GM21717 (cell line): Measurements from ENCODE around the gene UNC5A.

Experiments
- ATAC-seq: cut with Tn5 transposase; IDR thresholded peaks from one replicate; pipeline ENCODE4 v1.9.1; 2021; ENCODE audit warnings: mild to moderate bottlenecking, moderate library complexity; ENCODE audit not compliant: unreplicated experiment

Gene UNC5A

DNA sequence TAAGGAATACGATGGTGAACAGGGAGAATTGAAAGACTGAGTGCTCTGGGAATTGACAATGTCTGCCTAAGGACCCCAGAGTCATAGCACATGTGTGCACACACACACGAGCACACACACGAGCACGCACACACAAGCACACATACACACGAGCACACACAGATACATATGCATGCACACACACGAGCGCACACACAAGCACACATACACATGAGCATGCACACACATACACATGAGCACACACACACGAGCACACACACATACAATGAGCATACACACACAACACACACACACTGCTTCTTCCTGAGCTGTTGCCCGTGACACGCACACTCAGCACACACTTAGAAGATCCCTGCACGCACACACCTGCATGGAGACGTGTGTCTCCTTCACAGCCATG lies 10.9 kb upstream of the UNC5A start:
- ATAC-seq = no peak

DNA sequence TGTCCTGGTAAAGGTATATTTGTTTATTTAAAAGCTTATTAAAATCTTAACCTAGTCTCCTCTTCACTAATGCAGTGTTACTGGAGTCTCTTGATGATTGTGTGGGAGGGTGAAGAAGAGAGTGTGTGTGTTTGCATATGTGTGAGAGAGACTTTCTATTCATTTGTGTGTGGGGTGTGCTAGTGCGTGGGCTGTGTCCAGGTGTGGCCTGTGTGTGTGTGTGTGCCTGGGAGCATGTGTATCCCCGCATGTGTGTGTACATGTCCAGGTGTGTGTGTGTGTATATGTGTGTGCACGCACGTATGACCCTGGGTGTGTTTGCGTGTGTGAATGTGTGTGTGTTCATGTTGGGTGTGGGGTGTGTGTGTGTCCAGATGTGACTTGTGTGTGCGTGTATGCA lies 10.3 kb upstream of the UNC5A start:
- ATAC-seq = no peak

GRCh38 chr5:176802116-176802784 lies 8.1 kb upstream of the UNC5A start:
- ATAC-seq = no peak

DNA sequence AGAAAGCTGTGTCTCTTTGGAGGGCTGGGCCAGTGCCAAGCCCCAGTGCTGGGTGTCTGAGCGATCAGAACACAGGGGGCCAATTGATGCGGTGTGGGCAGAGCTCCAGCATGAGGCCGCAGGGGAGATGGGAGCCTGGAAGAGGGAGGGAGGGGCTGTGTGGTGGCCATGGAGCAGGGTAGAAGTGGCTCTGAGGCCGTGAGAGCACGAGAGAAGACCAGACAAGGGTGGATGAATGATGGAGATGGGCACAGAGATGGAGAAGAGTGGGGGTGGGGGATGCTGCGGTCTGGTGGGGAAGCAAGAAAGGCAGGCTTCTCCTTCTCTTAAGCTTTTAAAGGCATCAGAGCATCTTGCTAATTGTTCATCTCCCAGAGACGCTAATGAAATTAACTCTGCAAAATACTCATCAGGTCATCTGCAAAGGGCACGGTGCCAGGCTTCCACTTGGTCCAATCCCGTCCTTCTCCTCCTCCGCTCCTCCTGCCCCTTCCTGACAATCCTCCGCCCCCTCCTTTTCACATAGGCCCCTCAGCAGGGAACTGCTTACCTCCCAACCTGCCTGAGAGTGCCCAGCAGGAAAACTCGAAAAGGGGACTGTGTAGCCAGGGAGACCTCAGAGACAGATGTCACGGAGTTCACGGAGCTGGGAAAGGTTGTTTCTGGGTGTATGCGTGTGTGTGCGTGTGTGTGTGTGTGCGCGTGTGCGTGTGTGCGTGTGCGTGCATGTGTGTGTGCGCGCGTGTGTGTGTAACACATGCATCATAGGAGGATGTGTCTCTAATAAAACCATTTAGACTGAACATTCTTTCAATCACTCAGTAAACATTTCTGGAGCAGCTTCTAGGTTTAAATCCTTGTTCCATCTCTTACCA lies 7.1 kb upstream of the UNC5A start:
- no peak for ATAC-seq

- no peak for ATAC-seq
Observed at GRCh38 chr5:176803943-176804498, 6.3 kb upstream of the UNC5A start.

DNA sequence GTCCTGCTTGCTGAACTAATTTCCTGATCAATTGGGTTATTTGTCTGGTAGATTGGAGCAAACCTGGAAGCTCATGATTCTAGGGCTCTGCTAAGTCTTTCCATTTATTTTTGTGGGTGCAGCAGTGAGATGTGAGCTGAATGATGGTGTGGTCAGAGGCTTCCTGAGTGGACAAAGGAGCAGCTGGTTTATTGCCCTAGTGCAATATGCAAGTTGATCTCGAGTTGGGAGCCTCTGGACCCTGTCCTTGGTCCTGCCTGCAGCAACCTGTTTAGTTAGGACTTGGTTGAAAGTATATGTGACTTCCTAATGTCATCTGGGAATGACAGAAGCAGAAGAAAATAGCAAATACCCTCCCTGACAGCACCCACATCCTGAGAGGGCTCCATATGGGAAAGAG lies 4.2 kb upstream of the UNC5A start:
- ATAC-seq = no peak

DNA sequence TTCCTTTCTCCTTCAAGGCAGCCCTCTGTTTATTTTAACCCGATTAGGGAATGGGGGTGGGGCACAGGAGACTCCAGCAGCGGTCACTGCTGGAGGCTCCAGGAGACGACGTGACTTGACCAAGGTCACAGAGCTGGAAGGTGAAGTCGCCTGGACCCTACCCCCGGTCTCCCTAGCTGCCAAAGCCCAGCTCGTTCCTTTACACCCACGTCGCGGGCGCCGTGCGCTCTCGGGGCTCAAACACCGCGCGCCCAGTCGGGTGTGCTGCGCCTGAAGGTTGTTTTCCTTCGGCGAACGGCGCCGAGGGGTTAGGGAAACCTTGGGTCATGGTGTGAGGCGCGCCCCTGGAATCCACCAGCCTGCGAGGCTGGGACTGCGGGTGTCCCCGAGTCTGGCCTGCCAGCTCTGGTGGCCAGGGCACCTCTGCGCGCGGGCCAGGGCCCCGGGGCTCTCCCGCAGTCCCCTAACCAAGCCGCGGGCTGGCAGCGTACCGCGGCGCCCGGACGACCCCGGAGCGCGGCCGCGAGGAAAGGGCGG lies 747 bp upstream of the UNC5A start:
- no peak for ATAC-seq

DNA sequence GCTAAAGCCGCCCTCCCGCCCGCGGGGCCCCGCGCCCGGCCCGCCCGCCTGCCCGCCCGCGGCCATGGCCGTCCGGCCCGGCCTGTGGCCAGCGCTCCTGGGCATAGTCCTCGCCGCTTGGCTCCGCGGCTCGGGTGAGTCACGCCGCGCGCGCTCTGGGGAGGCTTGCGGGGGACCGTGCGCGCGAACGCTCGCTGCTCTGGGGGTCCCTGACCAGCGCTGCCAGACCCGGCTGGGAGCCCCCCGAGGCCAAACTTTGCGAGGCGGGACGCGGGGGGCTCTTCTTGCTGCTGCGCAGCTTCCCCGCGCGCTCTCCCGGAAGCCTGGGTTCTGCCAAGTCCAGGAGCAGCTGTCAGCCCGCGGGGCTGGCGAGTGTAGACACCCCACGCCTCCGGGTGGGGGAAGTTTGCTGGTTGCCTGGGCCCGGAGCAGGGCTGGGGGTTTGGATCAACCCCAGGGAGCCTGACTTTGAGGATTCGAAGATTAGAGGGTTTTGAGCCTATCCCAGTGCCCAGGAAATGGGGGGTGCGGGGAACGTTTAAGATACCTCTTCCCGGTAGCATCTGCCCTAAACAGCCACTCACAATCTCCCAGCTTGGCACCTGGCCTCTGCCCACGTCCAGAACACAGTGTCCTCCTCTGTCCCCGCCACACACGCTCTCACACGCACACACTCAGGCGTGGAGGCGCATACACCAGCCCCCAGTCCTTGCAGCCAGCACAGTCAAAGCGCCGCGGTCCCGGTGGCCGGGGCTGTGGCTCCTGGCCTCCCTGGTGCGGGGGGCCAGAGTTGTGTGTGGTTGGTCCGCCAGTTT lies 535 bp downstream of the UNC5A start:
- no peak for ATAC-seq

DNA sequence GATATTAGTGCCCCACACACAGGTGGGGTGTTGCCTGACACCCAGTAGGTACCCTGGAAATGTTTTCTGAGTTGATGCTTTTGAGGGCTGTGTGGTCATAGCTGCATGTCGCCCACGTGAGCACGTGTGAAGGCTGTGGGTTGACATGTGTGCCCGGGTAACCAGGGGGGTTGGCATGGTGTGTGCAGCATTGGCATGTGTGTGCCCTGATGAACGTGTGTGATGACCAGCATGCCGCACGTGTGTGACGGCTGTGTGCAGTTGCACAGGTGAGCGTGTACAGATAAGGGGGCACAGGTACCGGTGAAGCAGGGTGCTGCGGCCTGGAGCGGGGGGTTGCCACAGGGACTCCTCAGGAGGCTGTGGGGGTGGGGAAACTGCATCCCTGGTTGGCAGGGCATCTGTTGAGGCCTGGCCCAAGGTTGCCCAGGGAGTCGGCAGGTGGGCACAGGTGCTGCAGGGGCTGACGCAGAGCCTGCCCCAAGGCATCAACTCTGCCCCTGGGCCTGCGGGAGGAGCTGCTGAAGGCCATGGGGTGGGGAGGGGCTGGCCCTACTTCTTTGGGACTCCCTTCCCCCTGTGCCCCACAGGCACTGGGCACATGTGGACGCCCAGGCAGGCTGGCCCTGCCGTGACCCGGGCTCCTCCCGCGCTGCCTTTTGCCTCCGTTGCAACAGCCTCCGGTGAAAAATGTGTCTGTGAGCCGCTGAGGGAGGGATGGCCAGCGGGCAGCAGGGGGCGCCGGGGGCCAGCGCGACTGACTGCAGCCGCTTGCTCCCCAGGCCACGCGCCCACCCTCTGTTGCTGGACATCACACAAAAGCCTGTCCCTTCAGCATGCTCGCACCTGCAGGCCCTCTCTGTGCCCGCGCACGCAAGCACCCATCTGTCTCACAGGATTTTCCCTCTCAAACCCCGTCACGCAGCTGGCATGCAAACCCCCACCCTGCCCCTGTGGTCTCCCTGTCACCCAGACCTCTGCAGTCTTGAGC lies 2.2 kb downstream of the UNC5A start:
- ATAC-seq = no peak

GRCh38 chr5:176813587-176814312 lies 3.4 kb downstream of the UNC5A start:
- no peak for ATAC-seq

DNA sequence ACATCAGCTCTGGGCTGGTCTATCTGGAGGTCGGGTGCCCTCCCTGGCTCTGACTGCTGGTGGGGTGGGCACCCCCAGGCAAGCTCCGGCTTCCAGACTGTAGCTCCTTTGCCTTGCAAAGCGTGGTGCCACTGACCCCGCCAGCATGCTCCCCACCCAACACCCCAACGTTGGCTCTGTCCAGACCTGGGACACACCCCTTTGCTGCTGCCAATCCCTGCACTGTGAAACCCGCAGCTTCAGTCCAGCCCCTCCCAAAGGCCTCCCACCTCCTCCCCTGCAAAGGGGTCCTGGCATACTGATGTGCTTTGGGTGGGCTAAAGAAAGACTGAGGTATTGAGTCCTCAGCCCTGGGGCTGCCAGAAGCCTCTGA lies 3.9 kb downstream of the UNC5A start:
- no peak for ATAC-seq

- no peak for ATAC-seq
Observed at GRCh38 chr5:176814836-176815438, 4.6 kb downstream of the UNC5A start.

- ATAC-seq = no peak
Observed at GRCh38 chr5:176816043-176816745, 5.8 kb downstream of the UNC5A start.

DNA sequence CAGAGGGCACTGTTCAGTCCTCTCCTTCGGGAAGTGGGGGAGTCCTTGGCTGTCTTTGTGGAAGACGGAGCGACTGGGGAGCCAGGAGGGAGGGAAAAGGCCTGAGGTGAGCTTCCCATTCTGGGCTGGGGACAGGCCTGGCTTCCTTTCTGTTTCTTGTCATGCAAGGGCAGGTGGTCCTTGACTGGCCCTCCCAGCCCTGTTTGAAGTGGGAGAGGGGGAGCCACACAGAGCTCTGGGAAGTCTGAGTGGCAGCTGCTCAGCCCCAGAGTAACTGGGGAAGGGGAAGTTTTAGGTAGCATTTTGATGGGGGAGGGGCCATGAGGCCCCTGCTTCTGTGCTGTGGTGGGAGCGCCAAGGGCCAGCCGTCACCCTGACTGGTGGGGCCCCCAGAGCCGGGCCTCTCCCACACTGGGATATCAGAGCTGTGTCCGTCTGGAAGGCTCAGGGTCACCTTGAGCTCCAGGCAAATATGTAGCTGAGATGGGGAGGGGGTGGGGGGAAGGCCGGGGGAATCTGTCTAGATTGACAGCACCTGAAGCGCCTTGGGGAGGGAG lies 6.5 kb downstream of the UNC5A start:
- ATAC-seq = no peak

- no peak for ATAC-seq
Observed at GRCh38 chr5:176817369-176817840, 7.0 kb downstream of the UNC5A start.

DNA sequence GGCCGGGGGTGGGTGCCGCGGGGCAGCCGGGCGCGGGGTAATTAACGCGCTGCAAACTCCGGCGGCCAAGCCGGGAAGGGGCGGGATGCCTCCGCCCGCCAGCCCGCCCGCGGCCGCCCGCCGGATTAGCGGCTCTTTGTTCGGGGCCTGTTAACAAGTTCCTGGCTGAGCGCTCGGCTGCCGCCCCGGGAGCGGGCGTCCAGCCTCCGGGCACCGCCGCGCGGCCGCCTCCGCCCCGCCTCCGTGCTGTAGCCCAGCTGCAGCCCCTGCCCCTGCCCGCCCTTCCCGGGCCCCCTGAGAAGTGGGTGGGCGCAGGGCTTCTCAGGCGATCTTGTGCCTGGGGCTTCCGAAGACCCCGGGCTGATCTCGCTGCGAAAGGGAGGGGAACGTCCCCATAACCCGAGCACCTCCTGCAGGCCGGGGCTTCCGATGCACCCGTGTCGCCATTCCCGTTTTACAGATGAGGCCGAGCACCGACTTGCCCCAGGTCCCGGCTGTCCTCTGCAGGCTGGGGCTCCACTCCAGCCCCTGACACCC lies 7.5 kb downstream of the UNC5A start:
- no peak for ATAC-seq

- ATAC-seq = no peak
Observed at GRCh38 chr5:176818391-176819098, 8.2 kb downstream of the UNC5A start.
